Ovary (tissue), 9 donors: ENCODE results near the gene IGFBP2. TPM values are rescaled to one million over a fixed set of nuclear protein-coding genes. Genes with fewer than 3 reads are reported as not detected.
A peak's percentile ranks its signal among the peaks of the same experiment; 100 is the strongest.

Experiments
- DNase-seq, 5 donors: peaks; one replicate each; pipeline ENCODE4 v3.0.0-alpha.2; 2019 to 2020
- H3K27ac ChIP-seq, 2 donors: fragments of 200-600 bp; one replicate each; pipeline versions ENCODE4 v1.5.1 to v1.8.0; 2019 to 2022
- H3K27me3 ChIP-seq: fragments of 200-600 bp; one replicate; pipeline ENCODE4 v1.8.0; 2022
- H3K36me3 ChIP-seq: fragments of 200-600 bp; sonication (generic); one replicate; pipeline ENCODE4 v1.5.1; 2019
- H3K4me1 ChIP-seq: one replicate; pipeline ENCODE4 v1.8.1; 2013; ENCODE audit warnings: mild to moderate bottlenecking, moderate library complexity; ENCODE audit not compliant: insufficient read depth
- H3K4me3 ChIP-seq: fragments of 200-600 bp; sonication (generic); one replicate; pipeline ENCODE4 v1.5.1; 2017
- H3K9me3 ChIP-seq, 2 donors: fragments of 200-600 bp in 1 of 2; sonication (generic) in 1 of 2; one replicate each; pipeline versions ENCODE4 v1.5.1 to v1.8.1; 2013 to 2019; ENCODE audit warnings: mild to moderate bottlenecking in 1 of 2, moderate library complexity in 1 of 2
- CTCF ChIP-seq, 3 donors: fragments of 450-650 bp in 2 of 3; fragments of 200-600 bp in 1 of 3; IDR thresholded peaks; one replicate each; pipeline versions ENCODE4 v1.5.1 to v1.8.0; 2016 to 2022; ENCODE audit warnings: antibody characterized with exemption in 3 of 3, mild to moderate bottlenecking in 1 of 3
- EP300 ChIP-seq: sonication (generic); formaldehyde crosslinking; IDR thresholded peaks from one replicate; pipeline ENCODE4 v1.6.1; 2017; ENCODE audit warnings: antibody characterized with exemption
- POLR2A ChIP-seq: fragments of 450-650 bp; IDR thresholded peaks from one replicate; pipeline ENCODE4 v1.6.1; 2017; ENCODE audit warnings: antibody characterized with exemption, mild to moderate bottlenecking, moderate library complexity
- WGBS, 3 donors: extraction: QIAGEN DNeasy Blood & Tissue Kit in 1 of 3; methylation state at CpG; one replicate each; pipeline versions ENCODE4 v1.1.5 to v1.1.7; 2013 to 2017; 5-methylcytosine and 5-hydroxymethylcytosine counted together
- intact Hi-C, 4 donors: fragments of 100-400 bp; cut with DNase I; formaldehyde crosslinking; loops; one replicate each; pipeline versions ENCODE4 v1.11.0 to v1.15.1; 2022 to 2023
- polyA plus RNA-seq, 2 donors: library from polyadenylated mRNA; stranded (reverse); fragments of 200-250 nt in 1 of 2; fragments of 350-450 nt in 1 of 2; fragmentation: Illumina TruSeq in 1 of 2; extraction: RNeasy Lipid Tissue Mini Kit (QIAGEN cat#74804) in 1 of 2; gene quantifications; one replicate each; pipeline ENCODE4 v1.2.3, GENCODE V29; 2013 to 2014
- total RNA-seq, 7 donors: library from RNA; depleted of rRNA in 2 of 7; stranded (reverse); fragments of >200 nt in 2 of 7; fragmentation: NEBNext Ultra II Directional in 3 of 7; extraction: Animal tissue kit (Norgen Biotek cat#: 25700) in 3 of 7; gene quantifications; one replicate each; pipeline versions ENCODE4 v1.1.0 to v1.2.4, GENCODE V29; 2016 to 2023
- donor health status: DM: no; HTN: no; CAD: no; lungs with moderate emphysema.
- donor health status: DM: no; HTN: no; CAD: no.
- donor health status: Bipolar disorder and iron deficiency.
- donor health status: DM: yes; HTN: yes; CAD: no.
- donor health status: DM: no; HTN: no; CAD: no.
- donor health status: DM: yes; HTN: yes; CAD: no.

Gene IGFBP2
- total and polyA plus RNA-seq, 9 donors: 47.2 to 333 (median 165) TPM

GRCh38 chr2:216690853-216691741 is 57.9 kb downstream of the IGFBP2 start:
- Histone ChIP-seq H3K36me3 (no peaks in the 10 kb centered on the region), H3K4me3 (peak overlapping the region; percentile 80), H3K27ac (peak overlapping the region in 1 of 2 donors; percentile 58), H3K9me3 (no peaks in the 10 kb centered on the region), H3K27me3 (no peaks in the 10 kb centered on the region), H3K4me1 (peaks cover 21% of the 10 kb centered on the region)
- no peak for TF ChIP-seq EP300
- TF ChIP-seq POLR2A: peak; percentile 34
- no peak for TF ChIP-seq CTCF (IDR thresholded peaks at IDR 0.05)
- intact Hi-C loops: loop anchor here in 3 of 4 donors (5.0 to 10.0 kb wide), 5 partner anchors 494 to 821 kb away; no protein-coding TSS in a partner anchor
- WGBS, 3 donors: 3 to 7% (median 5%) methylated on average over 22 to 23 of the region's 23 CpGs
- DNase-seq: peak; percentile 79 to 92 (median 83)

GRCh38 chr2:216692636-216693413 is 59.6 kb downstream of the IGFBP2 start:
- no peaks in the 10 kb centered on the region for H3K27me3 ChIP-seq
- TF ChIP-seq POLR2A (no peak), EP300 (no peak), CTCF (IDR thresholded peaks at IDR 0.05) (no peak)
- no peaks in the 10 kb centered on the region for H3K9me3 ChIP-seq
- no peaks in the 10 kb centered on the region for H3K36me3 ChIP-seq
- intact Hi-C loops: loop anchor here in 3 of 4 donors (5.0 to 10.0 kb wide), 5 partner anchors 492 to 819 kb away; no protein-coding TSS in a partner anchor
- H3K4me3 ChIP-seq: peak overlapping the region; percentile 80
- peak overlapping the region in 1 of 2 donors; percentile 39 for H3K27ac ChIP-seq
- peak; percentile 84 to 90 (median 89) for DNase-seq
- peaks cover 20% of the 10 kb centered on the region for H3K4me1 ChIP-seq
- 0 to 1% (median 1%) methylated on average over 28 of the region's 28 CpGs for WGBS, 3 donors

GRCh38 chr2:216693414-216694080 is 60.3 kb downstream of the IGFBP2 start:
- no peaks in the 10 kb centered on the region for H3K27me3 ChIP-seq
- H3K4me3 ChIP-seq: peak overlapping the region; percentile 80
- intact Hi-C loops: loop anchor here in 3 of 4 donors (5.0 to 10.0 kb wide), 5 partner anchors 491 to 819 kb away; no protein-coding TSS in a partner anchor
- TF ChIP-seq EP300 (no peak), CTCF (IDR thresholded peaks at IDR 0.05) (no peak), POLR2A (no peak)
- DNase-seq: peak in 3 of 5 donors; percentile 24 to 37 (median 33)
- H3K9me3 ChIP-seq: no peaks in the 10 kb centered on the region
- 1 to 2% (median 2%) methylated on average over 15 of the region's 15 CpGs for WGBS, 3 donors
- H3K36me3 ChIP-seq: no peaks in the 10 kb centered on the region
- H3K27ac ChIP-seq: peak overlapping the region in 1 of 2 donors; percentile 86
- peaks cover 20% of the 10 kb centered on the region for H3K4me1 ChIP-seq
